Endothelial cell of umbilical vein (primary cell): Measurements from ENCODE around the gene PLLP. TPM values are rescaled to one million over a fixed set of nuclear protein-coding genes. Genes with fewer than 3 reads are reported as not detected.

Source experiments
- BruUV-seq: library from RNA; stranded (reverse); fragments of 400-500 nt; replicated peaks from 2 replicates; lab custom pipeline; 2021; lab: Mats Ljungman, UMichigan
- CTCF ChIA-PET: fragments of 300-600, 350-600 bp; sonication (Branson Sonifier 250); formaldehyde crosslinking; loops from one replicate; lab custom pipeline; 2021; ENCODE audit warnings: antibody characterized with exemption, inconsistent platforms; lab: Charles Lee
- POLR2A ChIA-PET: fragments of 300-600, 350-600 bp; sonication (Branson Sonifier 250); formaldehyde crosslinking; loops from one replicate; lab custom pipeline; 2021; ENCODE audit warnings: antibody characterized with exemption, inconsistent platforms; lab: Charles Lee
- DNase-seq: peaks from one replicate; pipeline ENCODE4 v3.0.0-alpha.2; 2011; ENCODE audit warnings: low read depth, low spot score
- FAIRE-seq: peaks from 2 replicates; lab custom pipeline; 2011; peaks lifted over from hg19 to GRCh38; lab: Jason Lieb, UNC
- H2AFZ ChIP-seq: 2 replicates; pipeline ENCODE4 v1.6.0; 2012; ENCODE audit warnings: low read depth, low read length, control low read depth, inconsistent platforms
- H3K27ac ChIP-seq: 2 replicates; pipeline ENCODE4 v1.5.1; 2011; ENCODE audit warnings: low read depth, mild to moderate bottlenecking, control low read depth, low read length, moderate library complexity; ENCODE audit not compliant: insufficient read depth
- H3K27me3 ChIP-seq, 2 experiments: 2 replicates each; pipeline versions ENCODE4 v1.6.0 to v1.6.1; 2011; ENCODE audit warnings: low read length in 2 of 2, mixed read lengths in 1 of 2; ENCODE audit not compliant: control insufficient read depth in 2 of 2, insufficient read depth in 2 of 2
- H3K36me3 ChIP-seq, 2 experiments: 2 replicates in 1 of 2; 3 replicates in 1 of 2; pipeline ENCODE4 v1.5.1; 2011; ENCODE audit warnings: low read length in 2 of 2, mild to moderate bottlenecking in 1 of 2, moderate library complexity in 1 of 2; ENCODE audit not compliant: control insufficient read depth in 2 of 2, insufficient read depth in 2 of 2; ENCODE audit errors: extremely low read depth in 1 of 2
- H3K4me1 ChIP-seq: 3 replicates; pipeline ENCODE4 v1.5.1; 2011; ENCODE audit warnings: mild to moderate bottlenecking, low read length; ENCODE audit not compliant: control insufficient read depth, insufficient read depth; ENCODE audit errors: extremely low read depth
- H3K4me2 ChIP-seq: 2 replicates; pipeline ENCODE4 v1.6.1; 2011; ENCODE audit warnings: low read length, control low read depth, mixed read lengths; ENCODE audit not compliant: insufficient read depth
- H3K4me3 ChIP-seq, 3 experiments: fragments of 200-600 bp in 1 of 3; sonication (generic), shearing (Covaris generic) in 1 of 3; replicated peaks in 1 of 3; 2 replicates each; pipeline ENCODE4 v1.5.1; 2011 to 2016; ENCODE audit warnings: control low read depth in 3 of 3, low read length in 3 of 3, mild to moderate bottlenecking in 2 of 3, inconsistent platforms in 1 of 3, low read depth in 1 of 3, moderate library complexity in 1 of 3; ENCODE audit not compliant: insufficient read depth in 1 of 3
- H3K79me2 ChIP-seq: 2 replicates; pipeline ENCODE4 v1.6.0; 2012; ENCODE audit warnings: low read length, inconsistent platforms; ENCODE audit not compliant: control insufficient read depth, insufficient read depth
- H3K9ac ChIP-seq: replicated peaks from 2 replicates; pipeline ENCODE3; 2011; ENCODE audit warnings: low read length, control low read depth; ENCODE audit not compliant: insufficient read depth; ENCODE audit errors: extremely low read depth
- H3K9me1 ChIP-seq: replicated peaks from 3 replicates; pipeline ENCODE4 v1.6.0; 2011; ENCODE audit warnings: mild to moderate bottlenecking, low read length; ENCODE audit not compliant: control insufficient read depth, insufficient read depth; ENCODE audit errors: extremely low read depth
- H3K9me3 ChIP-seq: replicated peaks from 2 replicates; pipeline ENCODE4 v1.5.1; 2012; ENCODE audit warnings: low read length, inconsistent platforms; ENCODE audit not compliant: control insufficient read depth, insufficient read depth
- H4K20me1 ChIP-seq: replicated peaks from 2 replicates; pipeline ENCODE3; 2011; ENCODE audit warnings: mild to moderate bottlenecking, low read length; ENCODE audit not compliant: control insufficient read depth, insufficient read depth; ENCODE audit errors: extremely low read depth
- CTCF ChIP-seq, 2 donors: IDR thresholded peaks; 1 replicate in 1 of 2; 2 replicates in 1 of 2; pipeline ENCODE4 v1.5.1; 2011; ENCODE audit warnings: low read length in 2 of 2, mild to moderate bottlenecking in 2 of 2, moderate library complexity in 2 of 2, control low read depth in 1 of 2, inconsistent platforms in 1 of 2, low read depth in 1 of 2; ENCODE audit not compliant: insufficient read depth in 1 of 2; ENCODE audit errors: extremely low read depth in 1 of 2
- EZH2 ChIP-seq: IDR thresholded peaks from 2 replicates; pipeline ENCODE4 v1.6.1; 2012; ENCODE audit warnings: borderline replicate concordance, low read depth, mild to moderate bottlenecking, moderate library complexity, low read length, inconsistent platforms; ENCODE audit not compliant: severe bottlenecking
- FOS ChIP-seq: IDR thresholded peaks from 2 replicates; pipeline ENCODE4 v1.6.1; 2011; ENCODE audit warnings: mild to moderate bottlenecking, low read length, moderate library complexity, borderline replicate concordance; ENCODE audit not compliant: insufficient read depth
- GATA2 ChIP-seq: IDR thresholded peaks from 2 replicates; pipeline ENCODE4 v1.7.0; 2011; ENCODE audit warnings: low read depth, mild to moderate bottlenecking, moderate library complexity, mixed read lengths, low read length; ENCODE audit not compliant: insufficient read length, insufficient read depth
- JUN ChIP-seq: IDR thresholded peaks from 2 replicates; pipeline ENCODE4 v1.6.1; 2011; ENCODE audit warnings: borderline replicate concordance, low read depth; ENCODE audit not compliant: insufficient read length, insufficient read depth
- MYC ChIP-seq: IDR thresholded peaks from one replicate; pipeline ENCODE4 v1.6.1; 2011; ENCODE audit warnings: mild to moderate bottlenecking, low read depth, low read length
- POLR2A ChIP-seq: IDR thresholded peaks from 2 replicates; pipeline ENCODE4 v1.6.1; 2012; ENCODE audit warnings: low read depth, mild to moderate bottlenecking, control low read depth, low read length
- POLR2AphosphoS5 ChIP-seq: IDR thresholded peaks from 2 replicates; pipeline ENCODE4 v1.6.1; 2012; ENCODE audit warnings: low read depth, mild to moderate bottlenecking, control low read depth, low read length, moderate library complexity; ENCODE audit not compliant: insufficient read depth
- dilution Hi-C: fragments of 300-500 bp; cut with MboI; formaldehyde crosslinking; loops from one replicate; pipeline ENCODE4 v1.15.0; 2019; ENCODE audit warnings: low sequenced_read_pairs; ENCODE audit not compliant: extremely low pct_ligation_motif_present
- intact Hi-C: fragments of 100-400 bp; cut with micrococcal nuclease; formaldehyde crosslinking; loops from one replicate; pipeline ENCODE4 v1.10.0; 2022
- polyA plus RNA-seq, 4 experiments: library from polyadenylated mRNA; depleted of rRNA in 3 of 4; stranded (reverse) in 3 of 4; unstranded in 1 of 4; fragments of >200 nt; gene quantifications; 2 replicates each; pipeline versions ENCODE4 v1.2.1 to v1.2.3, GENCODE V29; 2011 to 2012; ENCODE audit warnings: missing spikeins in 1 of 4
- total RNA-seq: library from RNA; stranded (reverse); gene quantifications from 2 replicates; pipeline ENCODE4 v1.2.3, GENCODE V29; 2021
- TF ChIP-seq, protein P1 (sequence below): IDR thresholded peaks from 2 replicates; pipeline ENCODE4 v1.6.1; 2011; ENCODE audit not compliant: insufficient read depth, insufficient read length

Gene PLLP
- total and polyA plus RNA-seq, 2 donors (not counting 3 experiments of a cell fraction or from before 2014, with no cell fraction given) = 4.4 to 14.4 TPM

DNA sequence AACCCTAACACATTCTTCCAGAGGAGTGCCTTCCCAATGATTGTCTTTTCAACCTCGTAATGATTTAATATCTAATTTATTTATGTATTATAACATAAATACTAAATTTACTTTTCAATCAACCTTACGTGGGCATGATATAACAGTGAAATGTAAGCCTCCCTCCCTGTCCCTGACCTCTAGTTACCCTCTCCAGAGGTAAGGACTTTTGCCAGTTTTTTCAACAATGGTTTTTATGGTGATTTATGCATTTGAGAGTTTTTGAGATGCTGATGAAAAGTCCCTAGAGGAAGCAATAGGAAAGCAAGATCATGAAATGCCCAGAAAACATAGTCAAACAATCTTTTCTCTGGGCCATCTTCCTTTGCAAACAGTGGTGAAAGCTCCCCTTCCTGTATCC is 35.2 kb upstream of the PLLP start:
- intact Hi-C loops (no loop called here), dilution Hi-C loops (loop anchor here (25.0 kb wide), 1 partner anchor 93 kb away; the partner anchor contains the start of gene CCL17)
- H3K9me3 ChIP-seq = no peaks in the 10 kb centered on the region
- H3K4me1 ChIP-seq = peaks cover 28% of the 10 kb centered on the region
- no peaks in the 10 kb centered on the region for H3K27me3 ChIP-seq
- DNase-seq (no peak), FAIRE-seq (no peak)
- POLR2A ChIA-PET = no interaction called here
- no peaks in the 10 kb centered on the region for H3K36me3 ChIP-seq
- no peak overlapping the region for H3K4me3 ChIP-seq
- no peak overlapping the region for H2AFZ ChIP-seq
- BruUV-seq = no TSS peak
- no peaks in the 10 kb centered on the region for H3K9me1 ChIP-seq
- CTCF ChIA-PET = interaction anchor here (0.9 kb wide), 1 partner anchor 102 kb away, joined by 3 read pairs; no protein-coding TSS in a partner anchor
- H4K20me1 ChIP-seq = no peaks in the 10 kb centered on the region
- no peak overlapping the region for H3K9ac ChIP-seq
- no peak overlapping the region for H3K4me2 ChIP-seq
- H3K27ac ChIP-seq = no peak overlapping the region
- H3K79me2 ChIP-seq = no peaks in the 10 kb centered on the region
- TF ChIP-seq EZH2 (no peak), POLR2A (no peak), CTCF (IDR thresholded peaks at IDR 0.05; ENCODE audit: extremely low read depth in 1 of 2, insufficient read depth in 1 of 2, low read depth in 1 of 2, low read length in 2 of 2) (no peak)

DNA sequence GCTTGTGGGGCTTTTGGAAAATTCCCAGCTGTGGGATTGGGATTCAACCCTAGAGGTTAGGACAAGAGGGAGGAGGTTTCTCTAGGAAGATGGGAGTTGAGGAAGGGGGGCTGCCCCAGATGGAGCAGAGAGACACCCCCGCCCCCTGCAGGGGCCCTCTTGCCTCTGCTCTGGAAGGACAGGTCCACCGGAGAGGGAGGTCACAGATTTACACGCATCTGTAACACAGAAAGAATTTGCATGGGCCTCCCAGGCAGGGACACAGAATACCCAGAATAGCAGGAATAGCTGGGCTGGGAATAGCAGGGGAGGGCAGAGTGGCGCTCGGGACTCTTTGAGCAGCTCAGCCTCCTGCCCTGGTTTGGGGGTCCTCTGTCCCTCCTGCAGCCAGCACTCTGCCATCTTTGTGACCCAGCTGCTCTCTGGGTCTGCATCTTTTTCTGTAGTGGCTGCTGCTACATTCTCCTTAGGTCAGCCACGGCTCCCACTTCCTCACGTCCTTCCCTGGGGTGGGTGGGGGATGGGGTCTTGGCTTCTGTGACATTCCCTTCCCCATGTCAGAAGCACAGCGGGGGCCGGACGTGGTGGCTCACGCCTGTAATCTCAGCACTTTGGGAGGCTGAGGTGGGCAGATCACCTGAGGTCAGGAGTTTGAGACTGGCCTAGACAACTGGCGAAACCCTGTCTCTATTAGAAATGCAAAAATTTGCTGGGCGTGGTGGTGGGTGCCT is 33.9 kb upstream of the PLLP start:
- no TSS peak for BruUV-seq

More for the DNA sequence above, 33.9 kb upstream of the PLLP start:
- H3K9me1 ChIP-seq = no peaks in the 10 kb centered on the region
- ChIA-PET CTCF (interaction anchor here (0.9 kb wide), 1 partner anchor 86 kb away, joined by 3 read pairs; the partner anchor contains the start of gene CCL17), POLR2A (no interaction called here)
- dilution Hi-C loops (loop anchor here (25.0 kb wide), 1 partner anchor 94 kb away; the partner anchor contains the start of gene CCL17), intact Hi-C loops (no loop called here)
- FAIRE-seq (no peak), DNase-seq (no peak)
- no peaks in the 10 kb centered on the region for H3K27me3 ChIP-seq
- no peak overlapping the region for H3K27ac ChIP-seq
- H3K4me3 ChIP-seq = no peak overlapping the region
- H3K79me2 ChIP-seq = no peaks in the 10 kb centered on the region
- no peak overlapping the region for H2AFZ ChIP-seq
- no peak overlapping the region for H3K4me2 ChIP-seq
- no peaks in the 10 kb centered on the region for H3K9me3 ChIP-seq
- no peaks in the 10 kb centered on the region for H4K20me1 ChIP-seq
- TF ChIP-seq POLR2AphosphoS5 (no peak), JUN (no peak), MYC (no peak), CTCF (IDR thresholded peaks at IDR 0.05; ENCODE audit: extremely low read depth in 1 of 2, insufficient read depth in 1 of 2, low read depth in 1 of 2, low read length in 2 of 2) (no peak), GATA2 (no peak), FOS (no peak), POLR2A (no peak), EZH2 (no peak)
- TF ChIP-seq, protein P1, sequence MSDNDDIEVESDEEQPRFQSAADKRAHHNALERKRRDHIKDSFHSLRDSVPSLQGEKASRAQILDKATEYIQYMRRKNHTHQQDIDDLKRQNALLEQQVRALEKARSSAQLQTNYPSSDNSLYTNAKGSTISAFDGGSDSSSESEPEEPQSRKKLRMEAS = no peak
- peaks cover 33% of the 10 kb centered on the region for H3K4me1 ChIP-seq
- H3K36me3 ChIP-seq = no peaks in the 10 kb centered on the region
- H3K9ac ChIP-seq = no peak overlapping the region
